Hematopoietic multipotent progenitor cell treated with erythropoietin and hydrocortisone succinate and interleukin-3 and kit ligand, for 8 days (in vitro differentiated cells): ENCODE measurements around the gene TBC1D9B.
"Not testable (repeated sequence)": the region's sequence is repeated elsewhere in the genome, so short reads cannot be mapped to it uniquely, and the experiment has no call there.

ENCODE experiments used
- DNase-seq: peaks from one replicate; pipeline ENCODE4 v3.0.0-alpha.2; 2015

Gene TBC1D9B

DNA sequence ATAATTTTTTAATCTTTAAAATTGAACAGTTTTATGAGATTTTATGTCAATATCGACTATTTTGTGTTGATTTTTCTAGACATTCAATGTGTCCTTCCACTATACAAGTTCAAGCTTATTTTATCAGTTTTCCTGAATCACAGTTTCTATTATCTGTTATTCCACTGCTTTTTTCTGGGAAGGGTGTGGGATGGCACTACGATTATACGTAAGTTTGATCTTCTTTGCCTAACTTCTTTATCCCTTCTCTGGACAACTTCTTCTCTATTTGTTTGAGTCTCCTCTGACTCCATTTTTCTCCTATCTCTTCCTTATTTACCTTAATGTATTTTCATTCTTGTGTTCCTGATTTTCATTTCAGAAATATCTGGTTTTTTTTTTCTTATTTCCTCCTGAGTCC, 24.5 kb downstream of the TBC1D9B start:
- no peak for DNase-seq

DNA sequence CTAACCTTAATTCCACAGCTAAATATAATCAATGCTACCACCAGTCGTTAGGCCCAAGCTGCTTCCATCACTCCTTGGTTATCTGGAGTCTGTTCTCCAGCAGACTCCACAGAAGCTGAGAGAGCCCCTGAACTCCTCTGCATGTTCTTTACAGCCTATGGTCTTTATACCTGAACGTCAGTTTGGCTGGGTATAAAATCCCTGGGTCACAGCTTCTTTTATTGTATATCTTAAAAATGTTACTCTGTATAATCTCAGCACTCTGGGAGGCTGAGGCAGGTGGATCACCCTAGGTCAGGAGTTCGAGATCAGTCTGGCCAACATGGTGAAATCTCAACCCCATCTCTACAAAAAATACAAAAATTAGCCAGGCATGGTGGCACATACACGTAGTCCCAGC, 25.4 kb downstream of the TBC1D9B start:
- no peak for DNase-seq

DNA sequence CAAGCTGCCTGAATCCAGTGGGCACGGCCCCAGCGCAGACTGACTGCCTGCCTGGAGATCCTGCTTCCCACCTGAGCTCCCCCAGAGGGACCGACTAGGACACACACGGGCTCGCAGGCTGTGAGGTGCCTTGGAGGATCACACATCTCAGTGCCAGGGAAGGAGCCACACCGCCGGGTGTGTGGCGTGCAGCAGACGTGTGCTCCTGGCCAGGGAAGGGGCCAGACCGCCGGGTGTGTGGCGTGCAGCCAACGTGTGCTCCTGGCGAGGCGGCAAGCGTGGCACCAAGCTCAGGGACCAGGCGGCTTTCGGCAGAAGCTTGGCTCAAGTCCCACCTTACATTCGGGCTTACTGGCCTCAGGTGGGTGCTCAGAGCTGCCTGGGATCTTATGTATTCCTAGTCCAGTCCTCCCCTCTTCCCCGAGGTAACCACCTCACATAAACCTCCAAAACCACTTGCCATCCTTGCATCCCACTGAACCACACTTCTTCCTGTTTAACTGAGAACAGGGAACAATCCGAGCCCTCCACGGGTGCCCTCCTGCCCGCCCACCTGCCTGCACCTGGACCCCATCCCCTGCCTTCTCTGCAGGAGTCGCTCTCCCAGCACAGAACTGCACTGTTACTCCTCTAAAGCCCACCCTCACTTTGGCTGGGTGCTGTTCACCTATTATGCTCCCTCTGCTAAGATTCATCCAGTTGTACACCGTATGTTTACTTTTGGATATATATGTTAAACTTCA, 26.7 kb downstream of the TBC1D9B start:
- DNase-seq, result no peak

DNA sequence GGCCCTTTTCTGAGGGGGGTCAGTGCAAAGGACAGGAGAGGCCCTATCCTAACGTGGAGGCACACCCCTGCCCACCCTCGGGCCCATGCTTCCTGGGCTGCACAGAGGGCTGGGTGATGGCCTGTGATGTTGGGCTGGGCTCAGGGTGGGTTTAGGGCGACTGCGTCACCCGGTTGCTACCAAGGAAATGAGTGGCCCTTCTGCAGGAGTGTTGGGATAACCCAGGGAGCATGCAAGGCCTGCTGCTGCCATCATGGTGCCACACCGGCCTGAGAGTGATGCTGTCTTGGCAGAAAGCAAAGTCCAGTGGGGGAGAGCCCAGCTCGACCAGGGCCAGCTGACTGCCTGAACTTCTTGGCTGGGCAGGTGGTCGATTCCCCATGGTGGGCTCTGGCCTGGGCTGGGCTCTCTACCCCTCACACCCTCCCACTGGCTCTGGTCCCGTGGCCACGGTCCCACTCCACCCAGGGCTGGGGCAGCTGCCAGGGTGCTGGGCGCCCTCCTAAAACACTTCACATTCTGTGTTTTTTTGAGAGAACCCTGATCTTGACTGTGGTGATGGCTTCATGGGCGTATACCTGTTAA, 27.5 kb downstream of the TBC1D9B start:
- DNase-seq, result no peak

DNA sequence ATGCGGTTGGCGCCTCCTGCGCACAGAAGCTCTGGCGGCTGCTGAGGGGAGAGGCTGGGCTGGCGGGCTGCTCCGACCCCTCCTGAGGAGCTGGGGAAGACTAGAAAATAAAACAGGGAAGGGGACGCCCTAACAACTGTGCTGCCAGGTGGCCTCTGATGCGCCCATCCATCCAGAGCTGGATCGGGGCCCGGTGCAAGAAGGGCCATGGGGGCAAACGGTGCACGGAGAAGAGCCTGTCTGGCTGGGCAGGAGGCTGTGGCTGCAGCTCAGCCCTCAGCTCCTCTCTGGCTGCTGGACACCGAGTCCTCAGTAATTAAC, 28.0 kb downstream of the TBC1D9B start:
- no peak for DNase-seq

DNA sequence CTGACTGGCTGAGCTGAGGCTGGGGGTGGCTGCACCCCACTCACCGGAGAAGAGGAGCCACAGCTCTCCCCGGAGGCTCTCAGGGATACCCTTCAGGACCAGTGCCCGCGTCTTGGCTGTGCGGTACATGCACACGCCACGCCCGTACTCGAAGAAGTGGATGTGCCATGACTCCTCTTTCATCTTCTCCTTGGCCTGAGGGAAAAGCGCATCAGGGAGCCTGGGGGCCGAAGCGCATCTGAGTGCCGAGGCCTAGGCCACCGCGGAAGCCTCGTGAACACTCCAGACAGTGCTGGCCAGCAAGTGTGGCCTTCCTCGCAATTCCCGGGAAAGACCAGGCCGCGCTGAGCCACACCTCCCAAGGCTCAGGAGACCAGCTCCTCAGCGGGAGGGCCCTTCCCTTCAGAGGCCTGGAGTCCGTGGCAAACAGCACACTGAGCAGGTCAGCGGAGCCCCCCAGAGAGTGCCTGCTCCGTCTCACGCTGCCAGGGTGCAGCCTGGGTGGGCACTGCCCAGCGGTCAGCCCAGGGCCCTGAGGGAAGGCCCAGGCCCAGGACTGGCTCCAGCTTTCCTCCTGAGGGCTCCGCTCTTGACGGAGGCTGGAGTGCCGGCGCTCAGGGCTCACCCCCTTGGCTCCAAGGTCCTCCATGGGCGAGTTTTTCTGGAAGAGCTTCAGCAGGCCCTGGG, 28.6 kb downstream of the TBC1D9B start:
- DNase-seq, result no peak

DNA sequence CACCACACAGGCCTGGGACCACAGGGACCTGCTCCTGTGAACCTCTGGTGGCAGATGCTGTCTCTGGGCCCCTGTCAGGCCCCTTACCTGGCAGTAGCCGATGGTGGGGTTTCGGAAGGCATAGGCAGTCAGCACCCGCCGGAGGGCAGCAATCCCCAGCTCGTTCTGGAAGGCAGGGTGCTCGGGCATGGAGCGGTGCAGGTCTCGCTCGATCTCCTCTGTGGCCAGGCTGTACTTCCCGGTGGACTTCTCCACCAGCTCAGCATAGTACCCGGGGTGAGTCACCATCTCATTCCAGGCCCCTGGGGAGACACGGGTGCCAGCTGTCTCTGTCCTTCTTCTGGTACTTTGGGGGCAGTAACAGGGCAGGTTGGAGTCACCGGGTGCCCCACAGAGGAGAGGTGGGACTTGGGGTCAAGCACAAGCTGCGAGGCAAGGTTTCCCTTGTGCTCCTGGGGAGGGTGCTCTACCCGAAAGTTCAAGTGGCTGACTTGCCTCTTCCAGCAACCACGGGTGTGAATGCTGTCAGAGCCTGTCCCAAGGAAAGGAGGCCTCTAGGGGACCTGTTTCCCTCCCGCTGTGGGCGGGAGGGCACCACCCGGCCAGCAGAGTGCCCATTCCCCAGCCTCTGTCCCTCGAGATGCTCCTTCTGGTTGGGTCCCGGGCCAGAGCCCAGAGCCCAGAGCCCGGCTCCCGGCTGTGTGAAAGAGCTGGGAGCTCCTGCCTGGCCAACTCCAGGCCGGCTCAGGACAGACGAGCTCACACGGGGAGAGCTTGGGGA, 29.3 kb downstream of the TBC1D9B start:
- DNase-seq, result no peak

DNA sequence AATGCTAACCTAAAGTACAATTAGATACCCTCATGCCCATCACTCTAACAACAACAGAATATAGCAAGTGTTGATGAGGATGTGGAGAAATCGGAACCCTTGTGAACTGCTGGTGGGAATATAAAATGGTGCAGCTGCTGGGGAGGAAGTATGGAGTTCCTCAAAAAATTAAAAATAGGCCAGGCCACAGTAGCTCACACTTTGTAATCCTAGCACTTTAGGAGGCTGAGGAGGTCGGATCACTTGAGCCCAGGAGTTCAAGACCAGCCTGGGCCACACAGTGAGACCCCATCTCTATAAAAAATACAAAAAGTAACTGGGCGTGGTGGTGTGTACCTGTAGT, 31.1 kb downstream of the TBC1D9B start:
- DNase-seq, result no peak

DNA sequence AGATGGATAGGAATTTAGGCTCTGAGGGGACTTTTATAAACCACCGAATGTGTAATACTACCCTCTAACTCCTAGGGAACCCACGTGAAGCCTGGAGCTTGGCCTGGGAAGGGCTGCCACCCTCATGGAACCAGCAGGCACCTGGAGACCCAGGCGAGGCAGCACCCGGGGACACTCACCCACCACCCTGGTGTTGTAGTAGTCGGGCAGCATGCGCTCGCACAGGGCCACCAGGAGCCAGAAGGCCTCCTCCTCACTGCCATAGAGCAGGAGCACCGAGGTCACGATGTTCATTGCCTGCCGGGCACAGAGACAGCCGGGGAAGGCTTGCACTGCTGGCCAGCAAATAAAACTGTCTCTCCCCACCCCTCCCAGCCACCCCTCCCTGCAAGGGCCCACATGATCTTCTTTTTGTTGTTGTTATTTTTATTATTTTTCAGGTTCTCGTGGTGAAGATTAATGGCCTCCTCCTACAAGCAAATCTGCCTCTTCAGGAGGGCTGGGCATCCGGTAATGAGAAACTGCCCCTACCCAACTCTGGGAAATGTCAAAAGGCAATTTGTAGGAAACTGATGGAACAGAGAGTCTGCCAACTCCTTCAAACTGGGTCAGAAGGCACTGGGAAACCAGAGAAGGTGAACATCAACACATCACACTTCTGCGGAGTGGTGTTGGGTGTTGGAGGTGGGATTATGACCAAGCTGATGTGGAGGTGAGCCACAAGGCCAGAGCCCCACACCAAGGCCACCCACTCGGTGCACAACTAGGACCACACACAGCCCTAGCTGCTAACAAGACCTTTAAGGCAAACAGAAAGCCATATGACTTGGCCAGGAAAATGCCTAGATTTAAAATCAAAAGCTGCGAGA, 31.7 kb downstream of the TBC1D9B start:
- DNase-seq, result no peak

DNA sequence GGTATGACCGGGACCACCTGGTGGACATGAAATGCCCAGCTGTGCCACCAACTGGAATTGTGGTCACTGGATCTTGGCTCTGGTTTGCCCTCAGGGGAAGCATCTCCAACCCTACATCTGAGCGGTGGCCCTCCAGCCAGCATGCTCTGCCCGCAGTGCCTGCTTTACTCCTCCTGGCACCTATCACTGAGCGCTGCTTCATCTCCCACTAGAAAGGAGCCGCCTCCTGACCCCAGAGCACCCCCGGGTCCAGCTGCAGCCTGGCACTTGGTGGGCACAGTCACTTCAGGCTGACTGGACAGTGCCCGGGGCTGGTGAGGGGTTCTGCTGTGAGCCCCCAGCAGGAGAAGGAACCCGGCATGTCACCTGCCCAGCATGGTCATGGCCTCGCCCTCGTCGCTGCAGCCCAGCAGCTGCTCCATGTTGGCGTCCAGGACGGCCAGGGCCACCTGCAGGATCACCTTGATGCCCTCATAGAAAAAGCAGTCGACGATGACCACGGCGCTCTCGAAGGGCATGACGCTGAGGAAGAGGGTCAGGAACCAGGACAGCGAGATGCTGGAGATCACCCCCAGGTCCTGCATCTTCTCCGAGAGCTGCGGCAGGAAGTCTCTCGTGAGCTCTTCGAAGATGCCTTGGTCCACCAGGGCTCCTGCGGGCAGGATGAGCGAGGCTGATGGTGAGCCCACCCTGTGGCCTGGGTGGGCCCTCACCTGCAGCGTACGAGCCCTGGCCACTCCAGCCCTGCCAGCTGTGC, 33.0 kb downstream of the TBC1D9B start:
- DNase-seq, result no peak

DNA sequence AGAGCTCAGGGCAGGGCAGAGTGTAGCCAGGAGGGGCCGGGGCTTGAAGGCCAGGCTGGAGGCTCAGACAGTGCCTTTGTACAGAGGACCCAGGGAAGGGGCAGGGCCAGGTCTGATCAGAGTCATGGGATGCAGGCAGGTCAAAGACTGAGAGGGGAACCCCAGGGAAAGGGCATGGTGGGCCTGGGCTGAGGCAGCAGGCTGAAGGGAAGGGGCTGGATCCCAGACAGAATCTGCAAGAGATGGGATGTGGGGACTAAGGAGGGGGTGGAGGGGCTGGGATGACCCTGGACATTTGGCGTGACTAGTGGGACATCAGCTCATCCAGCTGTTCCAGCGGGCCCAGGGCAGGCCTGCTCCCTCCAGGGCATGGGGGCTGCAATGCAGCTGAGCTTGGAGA, 33.6 kb downstream of the TBC1D9B start:
- no peak for DNase-seq

DNA sequence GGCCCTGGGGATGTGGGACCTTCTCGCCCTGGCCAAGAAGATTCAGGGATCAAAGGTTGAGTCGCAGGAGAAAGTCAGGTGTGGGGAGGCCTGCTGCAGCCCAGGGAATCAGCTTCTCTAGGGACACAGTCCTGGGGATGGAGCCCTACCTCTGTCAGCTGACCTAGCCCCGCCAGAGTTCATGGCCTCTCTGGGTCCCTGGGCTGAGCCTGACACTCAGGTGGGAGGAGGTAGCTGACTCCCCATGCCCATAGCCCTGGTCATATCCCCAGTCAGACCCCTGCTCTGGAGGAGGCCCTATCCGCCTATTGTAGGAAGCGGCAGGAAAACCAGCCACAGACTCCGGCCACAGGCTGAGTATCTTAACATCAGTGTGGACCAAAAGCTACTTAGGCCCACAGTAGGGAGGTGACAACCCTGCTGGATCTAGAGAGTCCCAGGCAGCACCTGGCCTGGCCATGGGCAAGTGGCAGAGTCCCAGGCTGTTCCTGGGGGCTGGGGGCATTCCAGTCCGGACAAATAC, 34.0 kb downstream of the TBC1D9B start:
- DNase-seq, result no peak

DNA sequence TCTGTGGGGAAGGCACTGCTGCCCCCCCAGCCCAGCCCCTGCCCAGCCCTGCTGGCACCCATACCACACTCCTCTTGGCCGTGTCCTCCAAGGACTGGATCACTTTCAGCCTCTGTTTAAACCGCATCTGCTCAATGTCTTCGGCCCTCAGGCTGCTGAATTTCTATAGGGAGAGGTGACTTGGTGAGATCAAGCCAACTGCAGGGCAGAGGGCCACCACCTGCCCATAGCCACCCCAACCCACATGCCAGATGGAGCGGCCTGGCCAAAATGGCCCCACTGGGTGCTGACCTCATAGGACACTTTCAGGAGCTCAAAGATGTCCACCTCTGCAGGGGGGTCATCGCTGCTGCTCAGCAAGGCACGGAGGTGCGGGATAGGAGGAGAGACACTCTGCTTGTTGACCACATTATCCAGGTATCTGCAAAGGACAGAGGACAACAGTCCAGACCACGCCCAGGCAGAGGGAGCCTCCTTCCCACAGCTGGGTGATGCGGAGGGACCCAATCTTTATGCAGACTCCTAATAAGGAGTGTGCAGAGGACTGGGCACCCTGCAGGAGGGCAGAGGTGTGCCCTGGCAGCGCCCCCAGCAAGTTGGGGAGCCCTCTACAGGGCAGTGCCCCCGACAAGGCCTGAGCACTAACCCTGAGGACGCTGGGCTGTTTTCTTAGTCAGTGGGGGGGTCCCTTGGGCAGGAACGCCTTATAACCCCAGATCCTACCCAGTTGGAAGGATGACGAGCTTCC, 34.7 kb downstream of the TBC1D9B start:
- no peak for DNase-seq

DNA sequence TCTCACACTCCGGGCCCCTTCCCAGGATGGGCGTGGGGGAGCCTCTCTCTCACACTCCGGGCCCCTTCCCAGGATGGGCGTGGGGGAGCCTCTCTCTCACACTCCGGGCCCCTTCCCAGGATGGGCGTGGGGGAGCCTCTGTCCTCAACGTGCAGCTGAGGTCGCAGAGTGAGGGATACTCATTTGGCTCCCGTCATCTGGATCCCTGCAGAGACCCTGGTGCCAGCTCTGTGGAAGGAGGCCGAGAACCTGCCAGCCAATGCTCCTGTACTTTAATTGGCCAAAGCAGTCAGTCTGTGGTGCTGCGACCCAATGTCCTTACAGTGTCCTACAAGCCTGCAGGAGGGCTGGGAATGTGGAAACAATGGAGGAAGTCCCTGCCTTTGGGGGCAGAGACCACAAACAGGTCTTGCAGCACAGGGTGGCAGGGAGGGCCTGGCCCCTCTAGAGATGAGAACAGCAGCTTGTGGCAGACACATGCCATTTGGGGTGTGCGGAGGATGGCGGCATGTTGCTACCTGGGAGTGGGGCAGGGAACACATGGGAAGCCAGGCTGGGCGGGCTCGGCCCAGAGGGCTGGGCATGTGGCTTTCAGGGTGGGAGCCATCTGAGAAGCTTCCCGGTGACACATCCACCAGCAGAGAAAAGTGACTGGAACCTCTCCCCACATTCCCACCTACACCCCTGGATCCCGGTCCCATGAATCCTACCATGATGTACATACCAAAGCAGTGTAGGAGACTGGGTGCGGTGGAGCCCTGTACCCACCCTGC, 35.5 kb downstream of the TBC1D9B start:
- no peak for DNase-seq

DNA sequence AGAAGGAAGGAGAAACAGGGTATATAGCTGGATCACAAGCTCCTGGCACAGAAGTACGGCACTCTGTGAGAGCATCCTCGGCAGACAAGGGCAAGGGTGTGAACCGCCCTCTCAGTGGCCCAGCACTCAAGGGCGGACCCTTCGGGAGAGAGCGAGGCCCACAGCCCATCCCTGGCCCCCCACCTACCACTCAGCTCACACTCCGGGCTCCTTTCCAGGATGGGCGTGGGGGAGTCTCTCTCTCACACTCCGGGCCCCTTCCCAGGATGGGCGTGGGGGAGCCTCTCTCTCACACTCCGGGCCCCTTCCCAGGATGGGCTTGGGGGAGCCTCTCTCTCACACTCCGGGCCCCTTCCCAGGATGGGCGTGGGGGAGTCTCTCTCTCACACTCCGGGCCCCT, 36.2 kb downstream of the TBC1D9B start:
- not testable (repeated sequence) for DNase-seq

DNA sequence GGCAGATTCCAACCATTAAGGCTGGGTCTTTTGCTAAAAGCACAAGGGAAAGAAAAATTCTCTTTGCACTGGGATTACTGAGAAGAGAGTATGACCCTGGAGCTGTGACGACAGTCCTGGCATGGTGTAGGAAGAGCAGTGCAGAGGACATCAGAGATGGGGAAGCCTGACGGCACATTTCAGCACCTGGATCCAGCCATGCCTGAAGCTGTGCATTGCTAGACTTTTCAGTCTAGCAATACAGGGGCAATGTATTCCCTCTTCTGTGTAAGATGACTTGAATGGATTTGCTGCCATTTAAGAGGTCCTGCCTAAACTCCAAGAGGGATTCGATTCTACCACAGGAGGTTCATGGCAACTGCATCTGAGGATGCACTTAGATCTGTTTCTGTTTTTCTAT, 36.7 kb downstream of the TBC1D9B start:
- no peak for DNase-seq

DNA sequence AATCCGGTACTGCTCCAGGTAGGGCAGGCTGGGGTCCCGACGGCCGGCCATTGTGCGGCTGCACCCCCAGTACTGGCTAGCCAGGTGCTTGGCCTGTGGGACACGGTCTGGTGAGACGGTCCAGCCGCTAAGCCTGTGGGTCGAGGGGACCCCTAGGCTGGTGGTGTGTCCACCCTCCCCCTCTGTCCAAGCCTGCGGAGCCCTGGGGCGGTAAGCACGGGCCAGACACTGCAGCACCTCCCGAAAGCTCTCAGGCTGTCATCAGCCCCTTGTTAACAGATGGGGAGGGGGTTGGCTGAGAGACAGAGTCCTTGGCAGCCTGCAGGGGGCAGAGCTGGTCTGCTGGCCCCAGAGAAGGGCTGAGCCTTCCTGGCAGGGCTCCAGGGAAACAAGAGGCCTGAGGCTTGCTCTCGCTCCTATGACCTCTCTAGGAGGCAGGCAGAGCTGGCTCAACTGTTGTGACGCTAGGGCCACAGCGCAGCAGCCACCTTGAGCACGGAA, 37.2 kb downstream of the TBC1D9B start:
- DNase-seq, result peak; percentile 55

DNA sequence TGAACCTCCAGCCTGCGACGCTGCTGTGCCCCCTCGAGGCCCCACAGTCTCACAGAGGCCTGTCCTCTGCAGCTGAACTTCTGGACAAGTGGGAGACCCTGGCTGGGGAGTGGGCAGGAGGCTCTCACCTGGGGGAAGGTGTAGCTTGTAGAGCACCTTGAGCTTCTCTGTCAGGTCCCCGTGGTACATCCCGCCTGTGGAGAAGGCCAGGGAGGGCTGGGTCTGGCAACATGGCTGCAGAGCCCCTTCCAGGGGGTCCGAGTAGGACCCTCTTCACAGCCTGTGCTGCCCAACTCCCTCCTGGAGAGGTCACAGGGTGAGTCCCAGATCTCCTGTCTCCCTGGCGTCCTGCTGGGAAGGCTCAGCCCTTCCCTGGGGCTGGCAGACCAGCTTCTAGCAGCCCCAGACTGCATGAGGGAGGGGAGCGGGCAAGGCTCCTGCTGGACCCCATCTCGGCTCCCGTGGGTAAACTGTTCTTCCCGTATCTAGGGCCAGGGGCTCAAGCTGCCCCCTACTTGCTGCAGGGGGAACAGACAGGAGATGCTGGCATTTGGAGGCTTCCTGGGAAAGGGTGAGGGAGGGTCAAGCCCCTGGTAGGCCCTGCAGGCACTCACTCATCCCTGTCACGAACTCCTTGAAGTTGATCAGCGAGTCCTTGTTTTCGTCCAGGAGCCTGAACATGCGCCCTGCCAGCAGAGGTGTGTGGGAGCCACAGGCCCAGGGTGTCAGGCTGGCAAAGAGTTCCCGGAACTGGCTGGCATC, 37.9 kb downstream of the TBC1D9B start:
- no peak for DNase-seq

DNA sequence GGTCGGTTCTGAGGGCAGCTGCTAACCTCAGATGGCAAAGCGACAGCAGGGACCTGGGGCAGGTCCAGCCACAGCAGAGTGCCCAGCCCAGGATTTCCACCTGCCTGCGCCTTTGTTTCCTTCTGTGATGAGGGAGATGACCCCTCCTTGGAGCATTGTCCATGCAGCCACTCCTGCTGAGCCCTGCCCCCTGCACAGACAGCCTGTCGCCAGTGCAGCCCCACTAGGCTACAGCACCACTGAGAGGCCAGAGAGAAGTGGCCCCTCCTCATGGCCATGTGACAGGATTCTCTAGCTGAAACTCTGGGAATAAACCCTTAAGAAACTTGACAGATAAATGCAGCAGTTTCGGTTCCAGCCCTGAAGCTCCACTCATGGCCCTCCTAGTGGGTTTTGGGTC, 38.6 kb downstream of the TBC1D9B start:
- no peak for DNase-seq
